ENCODE data around the gene OFD1.

GRCh38 chrX:13808865-13809264 is 74.3 kb downstream of the OFD1 start:
- TF ChIP-seq GATA2 (IDR thresholded peaks at IDR 0.05; ENCODE audit: low read depth, low read length) (no peak), GATA3 (IDR thresholded peaks at IDR 0.05; ENCODE audit: low read depth, low read length) (no peak)
